PC-3 (cell line): Measurements from ENCODE around the gene FUS. TPM values are rescaled to one million over a fixed set of nuclear protein-coding genes. Genes with fewer than 3 reads are reported as not detected.

Experiments
- ATAC-seq: fragments of 200-7000 bp; cut with Tn5 transposase; 2 replicates; pipeline ENCODE4 v1.9.1; 2020; ENCODE audit warnings: mild to moderate bottlenecking, moderate library complexity
- BruUV-seq: library from RNA; stranded (reverse); fragments of 400-500 nt; replicated peaks from 2 replicates; lab custom pipeline; 2021; lab: Mats Ljungman, UMichigan
- CTCF ChIA-PET: fragments of 300-600 bp; sonication (Branson Sonifier 250); formaldehyde crosslinking; loops from one replicate; lab custom pipeline; 2022; ENCODE audit warnings: antibody characterized with exemption; lab: Charles Lee
- POLR2A ChIA-PET: fragments of 300-600 bp; sonication (Branson Sonifier 250); formaldehyde crosslinking; loops from one replicate; lab custom pipeline; 2022; ENCODE audit warnings: antibody characterized with exemption; ENCODE audit not compliant: unreplicated experiment; lab: Charles Lee
- DNase-seq: peaks from one replicate; pipeline ENCODE4 v3.0.0-alpha.2; 2015
- H2AFZ ChIP-seq: fragments of 300-600 bp; sonication (generic); 2 replicates; pipeline ENCODE4 v1.6.0; 2016; ENCODE audit warnings: antibody characterized with exemption, low read length
- H3F3A ChIP-seq: fragments of 300-600 bp; sonication (generic); one replicate; pipeline ENCODE4 v1.6.0; 2017; ENCODE audit warnings: antibody characterized with exemption, low read length, control low read depth, mild to moderate bottlenecking; ENCODE audit not compliant: unreplicated experiment
- H3K27ac ChIP-seq: fragments of 300-600 bp; sonication (generic); 2 replicates; pipeline ENCODE4 v1.5.1; 2016; ENCODE audit warnings: mild to moderate bottlenecking, low read length
- H3K27me3 ChIP-seq: fragments of 300-600 bp; sonication (generic); 2 replicates; pipeline ENCODE4 v1.6.1; 2016; ENCODE audit warnings: low read length, mixed read lengths
- H3K36me3 ChIP-seq: fragments of 300-600 bp; sonication (generic); 2 replicates; pipeline ENCODE4 v1.6.1; 2016; ENCODE audit warnings: low read depth, mixed run types, low read length, mixed read lengths
- H3K4me1 ChIP-seq: fragments of 300-600 bp; sonication (generic); 2 replicates; pipeline ENCODE4 v1.5.1; 2016; ENCODE audit warnings: low read length; ENCODE audit not compliant: insufficient read depth
- H3K4me2 ChIP-seq: fragments of 300-600 bp; sonication (generic); 2 replicates; pipeline ENCODE4 v1.6.0; 2016; ENCODE audit warnings: low read length
- H3K4me3 ChIP-seq: fragments of 300-600 bp; sonication (generic); 2 replicates; pipeline ENCODE4 v1.5.1; 2016; ENCODE audit warnings: mild to moderate bottlenecking, low read length, mixed read lengths
- H3K79me2 ChIP-seq: fragments of 300-600 bp; sonication (generic); 2 replicates; pipeline ENCODE4 v1.6.1; 2017; ENCODE audit warnings: low read length, mixed read lengths
- H3K9ac ChIP-seq: fragments of 300-600 bp; sonication (generic); 2 replicates; pipeline ENCODE4 v1.6.0; 2016; ENCODE audit warnings: mild to moderate bottlenecking, low read length
- H3K9me2 ChIP-seq: fragments of 300-600 bp; sonication (generic); replicated peaks from 2 replicates; pipeline ENCODE4 v1.6.1; 2016; ENCODE audit warnings: mixed run types, low read length, mixed read lengths
- H3K9me3 ChIP-seq: fragments of 300-600 bp; sonication (generic); 2 replicates; pipeline ENCODE4 v1.6.1; 2016; ENCODE audit warnings: low read length, mixed read lengths
- H4K20me1 ChIP-seq: fragments of 300-600 bp; sonication (generic); 2 replicates; pipeline ENCODE4 v1.6.1; 2016; ENCODE audit warnings: low read length, mixed read lengths
- CTCF ChIP-seq: fragments of 300-600 bp; sonication (generic); conservative IDR thresholded peaks from 2 replicates; pipeline ENCODE4 v1.5.1; 2017; ENCODE audit warnings: antibody characterized with exemption, low read depth, mild to moderate bottlenecking, low read length
- EZH2 ChIP-seq: fragments of 300-600 bp; sonication (generic); IDR thresholded peaks from one replicate; pipeline ENCODE4 v1.6.1; 2017; ENCODE audit warnings: antibody characterized with exemption, mild to moderate bottlenecking, low read length; ENCODE audit not compliant: unreplicated experiment
- EZH2phosphoT487 ChIP-seq: fragments of 300-600 bp; sonication (generic); IDR thresholded peaks from 2 replicates; pipeline ENCODE4 v1.6.1; 2018; ENCODE audit warnings: mild to moderate bottlenecking, antibody characterized with exemption, low read length, borderline replicate concordance
- intact Hi-C: fragments of 100-400 bp; cut with micrococcal nuclease; formaldehyde crosslinking; loops from 2 replicates; pipeline ENCODE4 v1.9.0; 2023
- total RNA-seq: library from RNA; depleted of rRNA; stranded (reverse); fragments of >200 nt; gene quantifications from 2 replicates; pipeline ENCODE4 v1.2.3, GENCODE V29; 2014

Gene FUS
- total RNA-seq, 1 experiment from 2014 or later = 43.0 TPM

GRCh38 chr16:31186930-31187807 lies 7.2 kb downstream of the FUS start:
- H4K20me1 ChIP-seq = peaks cover 84% of the 10 kb centered on the region
- ATAC-seq = no peak
- no TSS peak for BruUV-seq

GRCh38 chr16:31187808-31188189 lies 7.9 kb downstream of the FUS start:
- peaks cover 78% of the 10 kb centered on the region for H4K20me1 ChIP-seq
- CTCF ChIA-PET = no interaction called here

More at GRCh38 chr16:31186930-31187807, 7.2 kb downstream of the FUS start:
- TF ChIP-seq EZH2 (no peak), CTCF (no peak), EZH2phosphoT487 (no peak)
- Histone ChIP-seq H3K79me2 (peaks cover 55% of the 10 kb centered on the region), H3K4me3 (no peak overlapping the region), H3K27me3 (no peaks in the 10 kb centered on the region), H3F3A (no peaks in the 10 kb centered on the region), H3K9me2 (no peaks in the 10 kb centered on the region), H3K36me3 (peaks cover 98% of the 10 kb centered on the region), H3K9me3 (no peaks in the 10 kb centered on the region), H3K4me2 (no peak overlapping the region), H3K27ac (no peak overlapping the region), H2AFZ (no peak overlapping the region), H3K9ac (no peak overlapping the region), H3K4me1 (0 out of 2 replicates have a peak, but pooled peaks cover 6% of the 10 kb centered on the region)
- ChIA-PET CTCF (no interaction called here), POLR2A (no interaction called here)
- no peak for DNase-seq
- intact Hi-C loops = no loop called here

More at GRCh38 chr16:31187808-31188189, 7.9 kb downstream of the FUS start:
- ATAC-seq = no peak
- Histone ChIP-seq H3K4me2 (no peak overlapping the region), H3K9me2 (no peaks in the 10 kb centered on the region), H3K27ac (no peak overlapping the region), H3K27me3 (no peaks in the 10 kb centered on the region), H3K4me3 (no peak overlapping the region), H3K79me2 (peaks cover 48% of the 10 kb centered on the region), H3K9me3 (no peaks in the 10 kb centered on the region), H3K36me3 (peaks cover 94% of the 10 kb centered on the region), H3K9ac (no peak overlapping the region), H2AFZ (no peak overlapping the region), H3F3A (no peaks in the 10 kb centered on the region), H3K4me1 (0 out of 2 replicates have a peak, but pooled peaks cover 3% of the 10 kb centered on the region)
- no TSS peak for BruUV-seq
- DNase-seq = no peak
- POLR2A ChIA-PET = no interaction called here
- intact Hi-C loops = no loop called here
- TF ChIP-seq EZH2phosphoT487 (no peak), CTCF (no peak), EZH2 (no peak)
